Neural cell (in vitro differentiated cells): ENCODE data around the gene RAP1B. TPM values are rescaled to one million over a fixed set of nuclear protein-coding genes. Genes with fewer than 3 reads are reported as not detected.

ENCODE experiments used
- H2AFZ ChIP-seq: fragments of 200-600, 300-800 bp; sonication (generic), shearing (Covaris generic); 2 replicates; pipeline ENCODE4 v1.6.0; 2014; ENCODE audit warnings: low read depth, mild to moderate bottlenecking, antibody characterized with exemption, low read length, moderate library complexity
- H3F3A ChIP-seq: fragments of 200-600 bp; shearing (Covaris generic); 2 replicates; pipeline ENCODE4 v1.6.1; 2016; ENCODE audit warnings: mild to moderate bottlenecking, moderate library complexity, mixed read lengths, antibody characterized with exemption, low read length; ENCODE audit not compliant: insufficient read depth, poor library complexity, severe bottlenecking
- H3K27ac ChIP-seq: fragments of 200-600, 300-800 bp; sonication (generic), shearing (Covaris generic); 2 replicates; pipeline ENCODE4 v1.5.1; 2014; ENCODE audit warnings: mild to moderate bottlenecking, low read length, moderate library complexity
- H3K27me3 ChIP-seq: fragments of 300-800, 200-600 bp; sonication (generic), shearing (Covaris generic); 2 replicates; pipeline ENCODE4 v1.6.0; 2014; ENCODE audit warnings: mild to moderate bottlenecking, low read depth, low read length, moderate library complexity; ENCODE audit not compliant: insufficient read depth
- H3K36me3 ChIP-seq: fragments of 300-800, 200-600 bp; sonication (generic), shearing (Covaris generic); 2 replicates; pipeline ENCODE4 v1.5.1; 2014; ENCODE audit warnings: mild to moderate bottlenecking, antibody characterized with exemption, low read length, moderate library complexity; ENCODE audit not compliant: insufficient read depth
- H3K4me2 ChIP-seq: fragments of 300-800, 200-600 bp; sonication (generic), shearing (Covaris generic); 2 replicates; pipeline ENCODE4 v1.6.0; 2014; ENCODE audit warnings: mild to moderate bottlenecking, low read length
- H3K4me3 ChIP-seq: fragments of 300-800, 200-600 bp; sonication (generic), shearing (Covaris generic); 2 replicates; pipeline ENCODE4 v1.5.1; 2014; ENCODE audit warnings: mild to moderate bottlenecking, low read length, moderate library complexity
- H3K79me2 ChIP-seq: fragments of 200-600 bp; shearing (Covaris generic); replicated peaks from 2 replicates; pipeline ENCODE4 v1.6.0; 2014; ENCODE audit warnings: mild to moderate bottlenecking, low read length, moderate library complexity; ENCODE audit not compliant: insufficient read depth
- H3K9ac ChIP-seq: fragments of 300-800, 200-600 bp; sonication (generic), shearing (Covaris generic); 2 replicates; pipeline ENCODE4 v1.6.1; 2016; ENCODE audit warnings: mild to moderate bottlenecking, low read length, mixed read lengths
- H3K9me2 ChIP-seq: fragments of 200-600 bp; shearing (Covaris generic); 2 replicates; pipeline ENCODE4 v1.6.1; 2016; ENCODE audit warnings: mild to moderate bottlenecking, low read length, mixed read lengths; ENCODE audit not compliant: insufficient read depth
- H3K9me3 ChIP-seq: fragments of 200-600, 300-800 bp; sonication (generic), shearing (Covaris generic); 2 replicates; pipeline ENCODE4 v1.6.1; 2016; ENCODE audit warnings: mild to moderate bottlenecking, mixed run types, low read length, moderate library complexity, mixed read lengths
- H4K20me1 ChIP-seq: fragments of 200-600 bp; shearing (Covaris generic); 2 replicates; pipeline ENCODE4 v1.6.1; 2016; ENCODE audit warnings: mild to moderate bottlenecking, mixed run types; ENCODE audit not compliant: insufficient read depth
- EP300 ChIP-seq: fragments of 450-650 bp; conservative IDR thresholded peaks from 2 replicates; pipeline ENCODE4 v1.6.1; 2014; ENCODE audit warnings: antibody characterized with exemption, mild to moderate bottlenecking, moderate library complexity; ENCODE audit not compliant: poor library complexity, severe bottlenecking
- EZH2 ChIP-seq: fragments of 200-600, 300-800 bp; shearing (Covaris generic), sonication (generic); IDR thresholded peaks from 2 replicates; pipeline ENCODE4 v1.6.1; 2014; ENCODE audit warnings: antibody characterized with exemption, low read length, borderline replicate concordance, mild to moderate bottlenecking; ENCODE audit not compliant: insufficient read depth, poor library complexity, severe bottlenecking
- MXI1 ChIP-seq: fragments of 450-650 bp; conservative IDR thresholded peaks from 2 replicates; pipeline ENCODE4 v1.6.1; 2014; ENCODE audit warnings: antibody characterized with exemption, mild to moderate bottlenecking; ENCODE audit not compliant: poor library complexity, severe bottlenecking
- POLR2AphosphoS5 ChIP-seq: IDR thresholded peaks from 2 replicates; pipeline ENCODE4 v1.6.1; 2012
- RAD21 ChIP-seq: fragments of 450-650 bp; conservative IDR thresholded peaks from 2 replicates; pipeline ENCODE4 v1.6.1; 2014; ENCODE audit warnings: antibody characterized with exemption, mild to moderate bottlenecking, moderate library complexity
- REST ChIP-seq: IDR thresholded peaks from 2 replicates; pipeline ENCODE4 v1.6.1; 2012; ENCODE audit warnings: borderline replicate concordance
- SMC3 ChIP-seq: fragments of 450-650 bp; conservative IDR thresholded peaks from 2 replicates; pipeline ENCODE4 v1.6.1; 2014; ENCODE audit warnings: antibody characterized with exemption, mild to moderate bottlenecking, moderate library complexity; ENCODE audit not compliant: poor library complexity
- TAF1 ChIP-seq: IDR thresholded peaks from 2 replicates; pipeline ENCODE4 v1.6.1; 2012; ENCODE audit warnings: low read depth
- polyA plus RNA-seq: library from polyadenylated mRNA; depleted of rRNA; stranded (reverse); fragments of >200 nt; gene quantifications from 2 replicates; pipeline ENCODE4 v1.2.3, GENCODE V29; 2014
- small RNA-seq, 3 experiments: library from RNA; depleted of rRNA; stranded (forward); fragments of <200 nt; gene quantifications; one replicate each; pipeline ENCODE3, GENCODE V24; 2012
- TF ChIP-seq, protein P1 (sequence below): fragments of 450-650 bp; IDR thresholded peaks from 2 replicates; pipeline ENCODE4 v1.5.1; 2014; ENCODE audit warnings: antibody characterized with exemption, mild to moderate bottlenecking, moderate library complexity; ENCODE audit not compliant: poor library complexity, severe bottlenecking

RAP1B gene
- polyA plus RNA-seq, 1 donor from 2014 or later: 209 TPM

DNA sequence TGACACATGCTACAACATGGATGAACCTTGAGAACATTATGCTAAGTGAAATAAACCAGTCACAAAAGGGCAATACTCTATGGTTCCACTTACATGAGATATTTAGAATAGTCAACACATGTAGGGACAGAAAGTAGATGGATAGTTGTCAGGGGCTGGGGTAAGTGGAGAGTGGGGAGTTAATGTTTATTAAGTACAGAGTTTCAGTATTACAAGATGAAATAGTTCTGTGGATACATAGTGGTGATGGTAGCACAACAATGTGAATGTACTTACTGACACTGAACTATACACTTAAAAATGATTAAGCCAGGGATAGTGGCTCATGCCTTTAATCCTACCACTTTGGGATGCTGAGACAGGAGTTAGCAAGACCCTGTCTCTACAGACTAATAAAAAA lies 84.8 kb downstream of the RAP1B start:
- H3K79me2 ChIP-seq: no peaks in the 10 kb centered on the region
- no peak overlapping the region for H3K4me3 ChIP-seq
- no peak for TF ChIP-seq RAD21
- TF ChIP-seq MXI1: no peak
- TF ChIP-seq EP300: no peak
- no peak for TF ChIP-seq REST
- TF ChIP-seq, protein P1, sequence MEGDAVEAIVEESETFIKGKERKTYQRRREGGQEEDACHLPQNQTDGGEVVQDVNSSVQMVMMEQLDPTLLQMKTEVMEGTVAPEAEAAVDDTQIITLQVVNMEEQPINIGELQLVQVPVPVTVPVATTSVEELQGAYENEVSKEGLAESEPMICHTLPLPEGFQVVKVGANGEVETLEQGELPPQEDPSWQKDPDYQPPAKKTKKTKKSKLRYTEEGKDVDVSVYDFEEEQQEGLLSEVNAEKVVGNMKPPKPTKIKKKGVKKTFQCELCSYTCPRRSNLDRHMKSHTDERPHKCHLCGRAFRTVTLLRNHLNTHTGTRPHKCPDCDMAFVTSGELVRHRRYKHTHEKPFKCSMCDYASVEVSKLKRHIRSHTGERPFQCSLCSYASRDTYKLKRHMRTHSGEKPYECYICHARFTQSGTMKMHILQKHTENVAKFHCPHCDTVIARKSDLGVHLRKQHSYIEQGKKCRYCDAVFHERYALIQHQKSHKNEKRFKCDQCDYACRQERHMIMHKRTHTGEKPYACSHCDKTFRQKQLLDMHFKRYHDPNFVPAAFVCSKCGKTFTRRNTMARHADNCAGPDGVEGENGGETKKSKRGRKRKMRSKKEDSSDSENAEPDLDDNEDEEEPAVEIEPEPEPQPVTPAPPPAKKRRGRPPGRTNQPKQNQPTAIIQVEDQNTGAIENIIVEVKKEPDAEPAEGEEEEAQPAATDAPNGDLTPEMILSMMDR: no peak
- no peak for TF ChIP-seq TAF1
- no peak for TF ChIP-seq POLR2AphosphoS5
- TF ChIP-seq EZH2: no peak
- TF ChIP-seq SMC3: no peak
- H3K4me2 ChIP-seq: no peak overlapping the region
- H4K20me1 ChIP-seq: no peaks in the 10 kb centered on the region
- H3K9me3 ChIP-seq: no peaks in the 10 kb centered on the region
- no peak overlapping the region for H3K27ac ChIP-seq
- no peaks in the 10 kb centered on the region for H3F3A ChIP-seq
- H3K27me3 ChIP-seq: no peaks in the 10 kb centered on the region
- no peaks in the 10 kb centered on the region for H3K36me3 ChIP-seq
- H2AFZ ChIP-seq: no peak overlapping the region
- no peak overlapping the region for H3K9ac ChIP-seq
- no peaks in the 10 kb centered on the region for H3K9me2 ChIP-seq

- no peak overlapping the region for H3K27ac ChIP-seq
- no peaks in the 10 kb centered on the region for H4K20me1 ChIP-seq
- no peak overlapping the region for H3K4me2 ChIP-seq
- H3K27me3 ChIP-seq: no peaks in the 10 kb centered on the region
- H3K9ac ChIP-seq: no peak overlapping the region
- no peaks in the 10 kb centered on the region for H3K9me3 ChIP-seq
- H3F3A ChIP-seq: no peaks in the 10 kb centered on the region
- H3K4me3 ChIP-seq: no peak overlapping the region
- H3K9me2 ChIP-seq: no peaks in the 10 kb centered on the region
- peaks cover 4% of the 10 kb centered on the region for H3K36me3 ChIP-seq
- no peak overlapping the region for H2AFZ ChIP-seq
- TF ChIP-seq EZH2: no peak
- TF ChIP-seq, protein P1: no peak
- no peaks in the 10 kb centered on the region for H3K79me2 ChIP-seq
Observed at GRCh38 chr12:68699486-68699885, 88.8 kb downstream of the RAP1B start.

Small RNAs within 50 kb of the gene (small RNA-seq; reads per million reads assigned to genes)
- gene RF00017: 0 reads per million in 3 experiments
- gene SNORA70G: 0 to 0.56 (median 0) reads per million in 3 experiments

Other genes starting within 250 kb of the RAP1B start
- gene NUP107, start 76.1 kb downstream of the RAP1B start, polyA plus RNA-seq: 48.4 and 64.1 TPM in 2 replicates
- 6.2 and 10.5 TPM in 2 replicates for gene SLC35E3, start 135.3 kb downstream of the RAP1B start, polyA plus RNA-seq
- 26.8 and 37.5 TPM in 2 replicates for gene MDM2, start 197.3 kb downstream of the RAP1B start, polyA plus RNA-seq